Liver (tissue), 3 donors: ENCODE data around the gene ADGRA3.

Experiments
- EGR1 ChIP-seq, 2 donors: IDR thresholded peaks; 2 replicates each; pipeline ENCODE4 v1.6.1; 2016 to 2018; ENCODE audit warnings: antibody characterized with exemption in 2 of 2, low read depth in 2 of 2
- JUND ChIP-seq, 2 donors: IDR thresholded peaks; 2 replicates each; pipeline ENCODE4 v1.6.1; 2016; ENCODE audit warnings: antibody characterized with exemption in 2 of 2
- RXRA ChIP-seq, 2 donors: IDR thresholded peaks; 2 replicates each; pipeline ENCODE4 v1.6.1; 2017 to 2018; ENCODE audit warnings: antibody characterized with exemption in 2 of 2, mild to moderate bottlenecking in 1 of 2
- TAF1 ChIP-seq: conservative IDR thresholded peaks from 2 replicates; pipeline ENCODE4 v1.6.1; 2016; ENCODE audit warnings: antibody characterized with exemption, mild to moderate bottlenecking
- TF ChIP-seq, protein P1 (sequence below): fragments of 150-350 bp; IDR thresholded peaks from 2 replicates; pipeline ENCODE4 v1.5.1; 2017; ENCODE audit warnings: improper control_type of control experiment, low read depth, low read length; ENCODE audit not compliant: missing input control
- TF ChIP-seq, protein P2 (sequence below): IDR thresholded peaks from 2 replicates; pipeline ENCODE4 v1.6.1; 2016; ENCODE audit warnings: antibody characterized with exemption, mild to moderate bottlenecking
- TF ChIP-seq, protein P3 (sequence below): IDR thresholded peaks from 2 replicates; pipeline ENCODE4 v1.6.1; 2016; ENCODE audit warnings: antibody characterized with exemption
- donor health status: healthy.
- donor health status: healthy.

DNA sequence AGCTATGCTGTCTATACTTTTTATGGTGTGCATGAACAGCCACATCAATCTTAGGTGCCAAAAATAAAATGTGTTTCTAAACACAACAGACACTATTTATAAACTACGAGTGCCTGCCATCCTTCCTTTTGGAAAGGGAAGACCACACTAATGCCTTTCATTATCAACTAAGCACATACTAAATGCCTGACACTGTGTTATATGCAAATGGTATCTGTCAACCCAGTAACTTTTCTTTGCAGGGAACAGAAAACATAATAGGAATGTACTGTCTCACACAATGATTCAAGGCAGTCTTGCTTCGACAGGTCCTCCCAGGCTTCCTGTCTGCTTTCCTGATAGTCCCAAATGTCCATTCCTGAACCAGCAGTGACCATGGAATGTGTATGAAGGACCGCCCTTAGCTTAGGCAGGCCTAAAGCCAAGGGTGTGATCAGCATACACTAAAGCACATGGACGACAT lies 43.8 kb downstream of the ADGRA3 start:
- TF ChIP-seq, protein P1, sequence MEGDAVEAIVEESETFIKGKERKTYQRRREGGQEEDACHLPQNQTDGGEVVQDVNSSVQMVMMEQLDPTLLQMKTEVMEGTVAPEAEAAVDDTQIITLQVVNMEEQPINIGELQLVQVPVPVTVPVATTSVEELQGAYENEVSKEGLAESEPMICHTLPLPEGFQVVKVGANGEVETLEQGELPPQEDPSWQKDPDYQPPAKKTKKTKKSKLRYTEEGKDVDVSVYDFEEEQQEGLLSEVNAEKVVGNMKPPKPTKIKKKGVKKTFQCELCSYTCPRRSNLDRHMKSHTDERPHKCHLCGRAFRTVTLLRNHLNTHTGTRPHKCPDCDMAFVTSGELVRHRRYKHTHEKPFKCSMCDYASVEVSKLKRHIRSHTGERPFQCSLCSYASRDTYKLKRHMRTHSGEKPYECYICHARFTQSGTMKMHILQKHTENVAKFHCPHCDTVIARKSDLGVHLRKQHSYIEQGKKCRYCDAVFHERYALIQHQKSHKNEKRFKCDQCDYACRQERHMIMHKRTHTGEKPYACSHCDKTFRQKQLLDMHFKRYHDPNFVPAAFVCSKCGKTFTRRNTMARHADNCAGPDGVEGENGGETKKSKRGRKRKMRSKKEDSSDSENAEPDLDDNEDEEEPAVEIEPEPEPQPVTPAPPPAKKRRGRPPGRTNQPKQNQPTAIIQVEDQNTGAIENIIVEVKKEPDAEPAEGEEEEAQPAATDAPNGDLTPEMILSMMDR: no peak
- TF ChIP-seq EGR1 (IDR thresholded peaks at IDR 0.05; ENCODE audit: low read depth in 2 of 2): no peak
- TF ChIP-seq, protein P2, sequence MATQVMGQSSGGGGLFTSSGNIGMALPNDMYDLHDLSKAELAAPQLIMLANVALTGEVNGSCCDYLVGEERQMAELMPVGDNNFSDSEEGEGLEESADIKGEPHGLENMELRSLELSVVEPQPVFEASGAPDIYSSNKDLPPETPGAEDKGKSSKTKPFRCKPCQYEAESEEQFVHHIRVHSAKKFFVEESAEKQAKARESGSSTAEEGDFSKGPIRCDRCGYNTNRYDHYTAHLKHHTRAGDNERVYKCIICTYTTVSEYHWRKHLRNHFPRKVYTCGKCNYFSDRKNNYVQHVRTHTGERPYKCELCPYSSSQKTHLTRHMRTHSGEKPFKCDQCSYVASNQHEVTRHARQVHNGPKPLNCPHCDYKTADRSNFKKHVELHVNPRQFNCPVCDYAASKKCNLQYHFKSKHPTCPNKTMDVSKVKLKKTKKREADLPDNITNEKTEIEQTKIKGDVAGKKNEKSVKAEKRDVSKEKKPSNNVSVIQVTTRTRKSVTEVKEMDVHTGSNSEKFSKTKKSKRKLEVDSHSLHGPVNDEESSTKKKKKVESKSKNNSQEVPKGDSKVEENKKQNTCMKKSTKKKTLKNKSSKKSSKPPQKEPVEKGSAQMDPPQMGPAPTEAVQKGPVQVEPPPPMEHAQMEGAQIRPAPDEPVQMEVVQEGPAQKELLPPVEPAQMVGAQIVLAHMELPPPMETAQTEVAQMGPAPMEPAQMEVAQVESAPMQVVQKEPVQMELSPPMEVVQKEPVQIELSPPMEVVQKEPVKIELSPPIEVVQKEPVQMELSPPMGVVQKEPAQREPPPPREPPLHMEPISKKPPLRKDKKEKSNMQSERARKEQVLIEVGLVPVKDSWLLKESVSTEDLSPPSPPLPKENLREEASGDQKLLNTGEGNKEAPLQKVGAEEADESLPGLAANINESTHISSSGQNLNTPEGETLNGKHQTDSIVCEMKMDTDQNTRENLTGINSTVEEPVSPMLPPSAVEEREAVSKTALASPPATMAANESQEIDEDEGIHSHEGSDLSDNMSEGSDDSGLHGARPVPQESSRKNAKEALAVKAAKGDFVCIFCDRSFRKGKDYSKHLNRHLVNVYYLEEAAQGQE: no peak
- TF ChIP-seq TAF1: no peak
- TF ChIP-seq, protein P3, sequence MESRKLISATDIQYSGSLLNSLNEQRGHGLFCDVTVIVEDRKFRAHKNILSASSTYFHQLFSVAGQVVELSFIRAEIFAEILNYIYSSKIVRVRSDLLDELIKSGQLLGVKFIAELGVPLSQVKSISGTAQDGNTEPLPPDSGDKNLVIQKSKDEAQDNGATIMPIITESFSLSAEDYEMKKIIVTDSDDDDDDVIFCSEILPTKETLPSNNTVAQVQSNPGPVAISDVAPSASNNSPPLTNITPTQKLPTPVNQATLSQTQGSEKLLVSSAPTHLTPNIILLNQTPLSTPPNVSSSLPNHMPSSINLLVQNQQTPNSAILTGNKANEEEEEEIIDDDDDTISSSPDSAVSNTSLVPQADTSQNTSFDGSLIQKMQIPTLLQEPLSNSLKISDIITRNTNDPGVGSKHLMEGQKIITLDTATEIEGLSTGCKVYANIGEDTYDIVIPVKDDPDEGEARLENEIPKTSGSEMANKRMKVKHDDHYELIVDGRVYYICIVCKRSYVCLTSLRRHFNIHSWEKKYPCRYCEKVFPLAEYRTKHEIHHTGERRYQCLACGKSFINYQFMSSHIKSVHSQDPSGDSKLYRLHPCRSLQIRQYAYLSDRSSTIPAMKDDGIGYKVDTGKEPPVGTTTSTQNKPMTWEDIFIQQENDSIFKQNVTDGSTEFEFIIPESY: no peak
- no peak for TF ChIP-seq RXRA (IDR thresholded peaks at IDR 0.05)
- no peak for TF ChIP-seq JUND (IDR thresholded peaks at IDR 0.05)
